ENCODE data around the gene C2.

The C2 gene

DNA sequence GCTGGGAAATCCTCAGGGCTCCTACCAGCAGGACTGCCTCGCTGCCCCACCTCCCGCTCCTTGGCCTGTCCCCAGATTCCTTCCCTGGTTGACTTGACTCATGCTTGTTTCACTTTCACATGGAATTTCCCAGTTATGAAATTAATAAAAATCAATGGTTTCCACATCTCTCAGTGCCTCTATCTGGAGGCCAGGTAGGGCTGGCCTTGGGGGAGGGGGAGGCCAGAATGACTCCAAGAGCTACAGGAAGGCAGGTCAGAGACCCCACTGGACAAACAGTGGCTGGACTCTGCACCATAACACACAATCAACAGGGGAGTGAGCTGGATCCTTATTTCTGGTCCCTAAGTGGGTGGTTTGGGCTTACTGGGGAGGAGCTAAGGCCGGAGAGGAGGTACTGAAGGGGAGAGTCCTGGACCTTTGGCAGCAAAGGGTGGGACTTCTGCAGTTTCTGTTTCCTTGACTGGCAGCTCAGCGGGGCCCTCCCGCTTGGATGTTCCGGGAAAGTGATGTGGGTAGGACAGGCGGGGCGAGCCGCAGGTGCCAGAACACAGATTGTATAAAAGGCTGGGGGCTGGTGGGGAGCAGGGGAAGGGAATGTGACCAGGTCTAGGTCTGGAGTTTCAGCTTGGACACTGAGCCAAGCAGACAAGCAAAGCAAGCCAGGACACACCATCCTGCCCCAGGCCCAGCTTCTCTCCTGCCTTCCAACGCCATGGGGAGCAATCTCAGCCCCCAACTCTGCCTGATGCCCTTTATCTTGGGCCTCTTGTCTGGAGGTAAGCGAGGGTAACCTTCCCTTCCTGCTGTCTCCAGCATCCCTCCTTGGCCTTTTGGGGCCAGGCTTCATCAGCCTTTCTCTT lies 18.2 kb downstream of the C2 start, which contains the start of gene CFB:
TSS of gene CFB (plus strand) at position 589 of the 863 bp plus-strand sequence. CDS start at position 716, 127 bp downstream.
- no peak within 1 kb of the TSS for H4K12ac ChIP-seq (ENCODE audit: low read depth, low read length)
- H2BK5ac ChIP-seq (ENCODE audit: low read depth, low read length, poor library complexity) = no peak within 1 kb of the TSS
- no peak within 1 kb of the TSS for H3K9ac ChIP-seq (ENCODE audit: low read length)
- peaks cover 0 to 4% of the 10 kb centered on the region in 2 experiments for H3K36me3 ChIP-seq (ENCODE audit: control insufficient read depth in 1 of 2, insufficient read depth in 2 of 2, low read length in 2 of 2)
- H3K27me3 ChIP-seq (ENCODE audit: insufficient read depth, low read length) = no peaks in the 10 kb centered on the region
- no peak within 1 kb of the TSS for H2AFZ ChIP-seq (ENCODE audit: insufficient read depth, low read length, poor library complexity)
- no peak within 1 kb of the TSS for H3K27ac ChIP-seq (ENCODE audit: low read depth, low read length)
- H3K14ac ChIP-seq (ENCODE audit: low read length) = no peak within 1 kb of the TSS
- no peak within 1 kb of the TSS for H3K4me2 ChIP-seq (ENCODE audit: low read length)
- no peak within 1 kb of the TSS for H3K23ac ChIP-seq (ENCODE audit: low read length)
- peak within 1 kb of the TSS; percentile 37 for H4K91ac ChIP-seq (ENCODE audit: low read depth, low read length)
- peaks cover 8% of the 10 kb centered on the region for H3K9me3 ChIP-seq (ENCODE audit: insufficient read depth, low read depth, low read length)
- no peak within 1 kb of the TSS for H2BK12ac ChIP-seq (ENCODE audit: low read length)
- DNase-seq = peak; percentile 89
- no peak within 1 kb of the TSS for H3K4ac ChIP-seq (ENCODE audit: low read depth, low read length)
- H3K18ac ChIP-seq (ENCODE audit: low read length) = no peak within 1 kb of the TSS
- no peak within 1 kb of the TSS for H3K4me3 ChIP-seq (ENCODE audit: low read depth, low read length)
- H2AK5ac ChIP-seq (ENCODE audit: low read length) = no peak within 1 kb of the TSS
- peaks cover 4% of the 10 kb centered on the region for H3K79me1 ChIP-seq (ENCODE audit: low read length)
- no peak within 1 kb of the TSS for H4K8ac ChIP-seq (ENCODE audit: low read depth, low read length)
- H2BK120ac ChIP-seq (ENCODE audit: insufficient read depth, low read length, poor library complexity) = no peak within 1 kb of the TSS
- H3K4me1 ChIP-seq (ENCODE audit: control insufficient read depth in 1 of 2, insufficient read depth in 2 of 2, low read length in 2 of 2) = peaks cover 0 to 2% of the 10 kb centered on the region in 2 experiments
- no CpG with 5 or more reads among the region's 11 CpGs for WGBS (ENCODE audit: extremely low coverage, insufficient coverage, insufficient read length)
- H3K79me2 ChIP-seq (ENCODE audit: control insufficient read depth, insufficient read depth, low read length, poor library complexity) = no peaks in the 10 kb centered on the region

DNA sequence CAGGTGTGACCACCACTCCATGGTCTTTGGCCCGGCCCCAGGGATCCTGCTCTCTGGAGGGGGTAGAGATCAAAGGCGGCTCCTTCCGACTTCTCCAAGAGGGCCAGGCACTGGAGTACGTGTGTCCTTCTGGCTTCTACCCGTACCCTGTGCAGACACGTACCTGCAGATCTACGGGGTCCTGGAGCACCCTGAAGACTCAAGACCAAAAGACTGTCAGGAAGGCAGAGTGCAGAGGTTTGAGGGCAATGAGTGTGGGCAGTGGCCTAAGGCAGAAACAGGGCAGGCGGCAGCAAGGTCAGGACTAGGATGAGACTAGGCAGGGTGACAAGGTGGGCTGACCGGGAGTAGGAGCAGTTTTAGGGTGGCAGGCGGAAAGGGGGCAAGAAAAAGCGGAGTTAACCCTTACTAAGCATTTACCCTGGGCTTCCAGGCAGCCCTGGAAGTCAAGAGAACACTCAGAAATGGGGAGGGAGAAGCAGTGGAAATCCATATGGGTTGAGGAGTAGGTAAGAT lies 18.9 kb downstream of the C2 start:
- H3K18ac ChIP-seq (ENCODE audit: low read length) = no peak overlapping the region
- no peak overlapping the region for H3K14ac ChIP-seq (ENCODE audit: low read length)
- H2AK5ac ChIP-seq (ENCODE audit: low read length) = no peak overlapping the region
- H3K4me3 ChIP-seq (ENCODE audit: low read depth, low read length) = no peak overlapping the region
- H3K23ac ChIP-seq (ENCODE audit: low read length) = no peak overlapping the region
- H3K9ac ChIP-seq (ENCODE audit: low read length) = no peak overlapping the region
- peaks cover 4% of the 10 kb centered on the region for H3K79me1 ChIP-seq (ENCODE audit: low read length)
- H3K9me3 ChIP-seq (ENCODE audit: insufficient read depth, low read depth, low read length) = peaks cover 8% of the 10 kb centered on the region
- no CpG with 5 or more reads among the region's 11 CpGs for WGBS (ENCODE audit: extremely low coverage, insufficient coverage, insufficient read length)
- H3K4ac ChIP-seq (ENCODE audit: low read depth, low read length) = no peak overlapping the region
- H3K27me3 ChIP-seq (ENCODE audit: insufficient read depth, low read length) = no peaks in the 10 kb centered on the region
- no peak overlapping the region for H4K8ac ChIP-seq (ENCODE audit: low read depth, low read length)
- peak overlapping the region; percentile 37 for H4K91ac ChIP-seq (ENCODE audit: low read depth, low read length)
- no peak overlapping the region for H2AFZ ChIP-seq (ENCODE audit: insufficient read depth, low read length, poor library complexity)
- H3K4me2 ChIP-seq (ENCODE audit: low read length) = no peak overlapping the region
- H3K36me3 ChIP-seq (ENCODE audit: control insufficient read depth in 1 of 2, insufficient read depth in 2 of 2, low read length in 2 of 2) = peaks cover 0 to 11% of the 10 kb centered on the region in 2 experiments
- peaks cover 0 to 2% of the 10 kb centered on the region in 2 experiments for H3K4me1 ChIP-seq (ENCODE audit: control insufficient read depth in 1 of 2, insufficient read depth in 2 of 2, low read length in 2 of 2)
- DNase-seq = no peak
- H2BK120ac ChIP-seq (ENCODE audit: insufficient read depth, low read length, poor library complexity) = no peak overlapping the region
- no peak overlapping the region for H2BK5ac ChIP-seq (ENCODE audit: low read depth, low read length, poor library complexity)
- H4K12ac ChIP-seq (ENCODE audit: low read depth, low read length) = no peak overlapping the region
- no peaks in the 10 kb centered on the region for H3K79me2 ChIP-seq (ENCODE audit: control insufficient read depth, insufficient read depth, low read length, poor library complexity)
- H3K27ac ChIP-seq (ENCODE audit: low read depth, low read length) = no peak overlapping the region
- no peak overlapping the region for H2BK12ac ChIP-seq (ENCODE audit: low read length)

DNA sequence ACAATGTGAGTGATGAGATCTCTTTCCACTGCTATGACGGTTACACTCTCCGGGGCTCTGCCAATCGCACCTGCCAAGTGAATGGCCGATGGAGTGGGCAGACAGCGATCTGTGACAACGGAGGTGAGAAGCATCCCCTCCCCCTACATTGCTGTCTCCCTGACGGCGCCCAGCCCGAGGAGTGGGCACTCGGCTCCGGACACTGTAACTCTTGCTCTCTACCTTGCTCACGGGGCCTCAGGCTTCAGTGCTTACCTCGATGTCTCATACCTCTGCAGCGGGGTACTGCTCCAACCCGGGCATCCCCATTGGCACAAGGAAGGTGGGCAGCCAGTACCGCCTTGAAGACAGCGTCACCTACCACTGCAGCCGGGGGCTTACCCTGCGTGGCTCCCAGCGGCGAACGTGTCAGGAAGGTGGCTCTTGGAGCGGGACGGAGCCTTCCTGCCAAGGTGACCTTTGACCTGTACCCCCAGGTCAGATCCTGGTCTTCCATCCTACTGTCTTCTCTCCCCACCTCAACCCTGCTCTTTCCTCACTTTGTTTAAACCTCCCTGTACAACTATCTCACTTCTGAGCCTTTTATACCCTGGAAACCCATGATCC lies 19.7 kb downstream of the C2 start:
- no peak overlapping the region for H3K9ac ChIP-seq (ENCODE audit: low read length)
- no peak overlapping the region for H3K27ac ChIP-seq (ENCODE audit: low read depth, low read length)
- no peak overlapping the region for H3K23ac ChIP-seq (ENCODE audit: low read length)
- H3K9me3 ChIP-seq (ENCODE audit: insufficient read depth, low read depth, low read length) = peaks cover 8% of the 10 kb centered on the region
- no peak overlapping the region for H2BK5ac ChIP-seq (ENCODE audit: low read depth, low read length, poor library complexity)
- peaks cover 4% of the 10 kb centered on the region for H3K79me1 ChIP-seq (ENCODE audit: low read length)
- no peak overlapping the region for H2AFZ ChIP-seq (ENCODE audit: insufficient read depth, low read length, poor library complexity)
- no peaks in the 10 kb centered on the region for H3K79me2 ChIP-seq (ENCODE audit: control insufficient read depth, insufficient read depth, low read length, poor library complexity)
- peaks cover 0 to 2% of the 10 kb centered on the region in 2 experiments for H3K4me1 ChIP-seq (ENCODE audit: control insufficient read depth in 1 of 2, insufficient read depth in 2 of 2, low read length in 2 of 2)
- H3K14ac ChIP-seq (ENCODE audit: low read length) = no peak overlapping the region
- H3K4me3 ChIP-seq (ENCODE audit: low read depth, low read length) = no peak overlapping the region
- H3K27me3 ChIP-seq (ENCODE audit: insufficient read depth, low read length) = no peaks in the 10 kb centered on the region
- H2BK12ac ChIP-seq (ENCODE audit: low read length) = no peak overlapping the region
- H4K91ac ChIP-seq (ENCODE audit: low read depth, low read length) = no peak overlapping the region
- no peak overlapping the region for H2BK120ac ChIP-seq (ENCODE audit: insufficient read depth, low read length, poor library complexity)
- DNase-seq = no peak
- peaks cover 7 to 19% of the 10 kb centered on the region in 2 experiments for H3K36me3 ChIP-seq (ENCODE audit: control insufficient read depth in 1 of 2, insufficient read depth in 2 of 2, low read length in 2 of 2)
- no peak overlapping the region for H4K8ac ChIP-seq (ENCODE audit: low read depth, low read length)
- H4K12ac ChIP-seq (ENCODE audit: low read depth, low read length) = no peak overlapping the region
- H2AK5ac ChIP-seq (ENCODE audit: low read length) = no peak overlapping the region
- H3K18ac ChIP-seq (ENCODE audit: low read length) = no peak overlapping the region
- H3K4ac ChIP-seq (ENCODE audit: low read depth, low read length) = no peak overlapping the region
- no CpG with 5 or more reads among the region's 24 CpGs for WGBS (ENCODE audit: extremely low coverage, insufficient coverage, insufficient read length)
- H3K4me2 ChIP-seq (ENCODE audit: low read length) = no peak overlapping the region

DNA sequence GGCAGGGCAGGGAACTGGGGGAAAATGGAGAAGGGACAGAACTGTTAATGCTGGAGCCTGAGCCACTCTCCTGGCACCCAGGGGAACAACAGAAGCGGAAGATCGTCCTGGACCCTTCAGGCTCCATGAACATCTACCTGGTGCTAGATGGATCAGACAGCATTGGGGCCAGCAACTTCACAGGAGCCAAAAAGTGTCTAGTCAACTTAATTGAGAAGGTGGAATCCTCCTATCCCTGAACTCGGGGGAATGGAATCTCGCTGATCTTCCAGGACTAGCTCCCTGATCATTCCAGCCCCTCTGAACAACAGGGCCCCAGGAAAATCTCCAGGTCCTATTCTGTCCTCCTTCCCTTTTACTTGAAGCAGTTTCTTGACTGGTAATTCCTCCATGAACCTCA lies 20.3 kb downstream of the C2 start:
- Histone ChIP-seq H3K79me2 (ENCODE audit: control insufficient read depth, insufficient read depth, low read length, poor library complexity) (no peaks in the 10 kb centered on the region), H3K14ac (ENCODE audit: low read length) (no peak overlapping the region), H3K4me3 (ENCODE audit: low read depth, low read length) (no peak overlapping the region), H3K23ac (ENCODE audit: low read length) (no peak overlapping the region), H2BK120ac (ENCODE audit: insufficient read depth, low read length, poor library complexity) (peak overlapping the region; percentile 21), H3K9me3 (ENCODE audit: insufficient read depth, low read depth, low read length) (peaks cover 5% of the 10 kb centered on the region), H3K4me1 (ENCODE audit: control insufficient read depth in 1 of 2, insufficient read depth in 2 of 2, low read length in 2 of 2) (peaks cover 0 to 2% of the 10 kb centered on the region in 2 experiments), H3K36me3 (ENCODE audit: control insufficient read depth in 1 of 2, insufficient read depth in 2 of 2, low read length in 2 of 2) (peaks cover 10 to 21% of the 10 kb centered on the region in 2 experiments), H2AFZ (ENCODE audit: insufficient read depth, low read length, poor library complexity) (no peak overlapping the region), H2BK5ac (ENCODE audit: low read depth, low read length, poor library complexity) (no peak overlapping the region), H4K8ac (ENCODE audit: low read depth, low read length) (no peak overlapping the region), H3K27me3 (ENCODE audit: insufficient read depth, low read length) (no peaks in the 10 kb centered on the region), H2AK5ac (ENCODE audit: low read length) (no peak overlapping the region), H4K91ac (ENCODE audit: low read depth, low read length) (peak overlapping the region; percentile 63), H3K27ac (ENCODE audit: low read depth, low read length) (no peak overlapping the region), H4K12ac (ENCODE audit: low read depth, low read length) (no peak overlapping the region), H3K18ac (ENCODE audit: low read length) (peak overlapping the region; percentile 9), H2BK12ac (ENCODE audit: low read length) (peak overlapping the region; percentile 34), H3K4ac (ENCODE audit: low read depth, low read length) (no peak overlapping the region), H3K4me2 (ENCODE audit: low read length) (no peak overlapping the region), H3K9ac (ENCODE audit: low read length) (no peak overlapping the region), H3K79me1 (ENCODE audit: low read length) (peaks cover 4% of the 10 kb centered on the region)
- DNase-seq = no peak
- no CpG with 5 or more reads among the region's 4 CpGs for WGBS (ENCODE audit: extremely low coverage, insufficient coverage, insufficient read length)
